OCI-LY3 (cell line): ENCODE measurements around the gene MSI2.

ENCODE experiments used
- EZH2phosphoT487 ChIP-seq: fragments of 200-600 bp; shearing (Covaris generic); IDR thresholded peaks from 2 replicates; pipeline ENCODE4 v1.6.1; 2018; ENCODE audit warnings: antibody characterized with exemption, mixed run types, low read depth
- TF ChIP-seq, protein P1 (sequence below): fragments of 200-600, 300-600 bp; sonication (generic); IDR thresholded peaks from 2 replicates; pipeline ENCODE4 v1.5.1; 2014; ENCODE audit warnings: antibody characterized with exemption, low read length, low read depth

DNA sequence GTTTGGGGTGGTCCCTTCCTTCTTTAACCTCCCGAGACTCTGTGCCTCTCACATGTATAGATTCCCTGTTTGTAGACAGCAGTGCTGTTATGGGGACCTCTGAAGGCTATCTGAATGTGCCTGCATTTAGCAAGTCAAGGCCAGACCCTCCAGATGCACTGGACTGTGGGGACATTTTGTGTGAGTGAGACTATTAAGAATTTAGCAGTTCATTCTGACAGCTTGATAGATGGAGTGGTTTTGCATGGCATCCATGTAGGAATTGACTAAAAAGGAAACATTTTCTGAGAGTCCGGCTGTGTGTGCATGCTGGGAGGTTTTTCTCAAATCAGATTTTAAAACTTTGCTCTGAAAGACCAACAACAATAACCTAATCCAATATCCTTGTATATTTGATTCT is 226.3 kb downstream of the MSI2 start:
- no peak for TF ChIP-seq EZH2phosphoT487
- TF ChIP-seq, protein P1, sequence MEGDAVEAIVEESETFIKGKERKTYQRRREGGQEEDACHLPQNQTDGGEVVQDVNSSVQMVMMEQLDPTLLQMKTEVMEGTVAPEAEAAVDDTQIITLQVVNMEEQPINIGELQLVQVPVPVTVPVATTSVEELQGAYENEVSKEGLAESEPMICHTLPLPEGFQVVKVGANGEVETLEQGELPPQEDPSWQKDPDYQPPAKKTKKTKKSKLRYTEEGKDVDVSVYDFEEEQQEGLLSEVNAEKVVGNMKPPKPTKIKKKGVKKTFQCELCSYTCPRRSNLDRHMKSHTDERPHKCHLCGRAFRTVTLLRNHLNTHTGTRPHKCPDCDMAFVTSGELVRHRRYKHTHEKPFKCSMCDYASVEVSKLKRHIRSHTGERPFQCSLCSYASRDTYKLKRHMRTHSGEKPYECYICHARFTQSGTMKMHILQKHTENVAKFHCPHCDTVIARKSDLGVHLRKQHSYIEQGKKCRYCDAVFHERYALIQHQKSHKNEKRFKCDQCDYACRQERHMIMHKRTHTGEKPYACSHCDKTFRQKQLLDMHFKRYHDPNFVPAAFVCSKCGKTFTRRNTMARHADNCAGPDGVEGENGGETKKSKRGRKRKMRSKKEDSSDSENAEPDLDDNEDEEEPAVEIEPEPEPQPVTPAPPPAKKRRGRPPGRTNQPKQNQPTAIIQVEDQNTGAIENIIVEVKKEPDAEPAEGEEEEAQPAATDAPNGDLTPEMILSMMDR: no peak
